GM23338 (cell line): ENCODE data around the gene RTEL1. TPM values are rescaled to one million over a fixed set of nuclear protein-coding genes. Genes with fewer than 3 reads are reported as not detected.

Source experiments
- ATAC-seq: fragments of 200-7000 bp; cut with Tn5 transposase; 3 replicates; pipeline ENCODE4 v1.9.1; 2020
- DNase-seq: peaks from one replicate; pipeline ENCODE4 v3.0.0-alpha.2; 2015; ENCODE audit warnings: low spot score
- H2AFZ ChIP-seq: fragments of 200-600 bp; sonication (generic); 2 replicates; pipeline ENCODE4 v1.8.0; 2016; ENCODE audit warnings: antibody characterized with exemption, mild to moderate bottlenecking, moderate library complexity
- H3F3A ChIP-seq: fragments of 200-600 bp; sonication (generic); replicated peaks from 2 replicates; pipeline ENCODE4 v1.8.0; 2017; ENCODE audit warnings: antibody characterized with exemption, mixed run types, low read depth
- H3K27ac ChIP-seq: fragments of 200-600 bp; sonication (generic); 2 replicates; pipeline ENCODE4 v1.6.1; 2016; ENCODE audit warnings: low read depth
- H3K27me3 ChIP-seq: fragments of 200-600 bp; sonication (generic); 2 replicates; pipeline ENCODE4 v1.8.0; 2016; ENCODE audit warnings: mild to moderate bottlenecking, mixed run types, moderate library complexity; ENCODE audit not compliant: insufficient read depth
- H3K36me3 ChIP-seq: fragments of 200-600 bp; sonication (generic); 2 replicates; pipeline ENCODE4 v1.8.0; 2016; ENCODE audit warnings: mild to moderate bottlenecking; ENCODE audit not compliant: insufficient read depth
- H3K4me1 ChIP-seq: fragments of 200-600 bp; sonication (generic); 2 replicates; pipeline ENCODE4 v1.8.0; 2016; ENCODE audit warnings: mild to moderate bottlenecking, moderate library complexity; ENCODE audit not compliant: insufficient read depth
- H3K4me2 ChIP-seq: fragments of 200-600 bp; sonication (generic); 2 replicates; pipeline ENCODE4 v1.7.1; 2017; ENCODE audit warnings: mixed run types
- H3K4me3 ChIP-seq: fragments of 200-600 bp; sonication (generic); 2 replicates; pipeline ENCODE4 v1.6.1; 2016; ENCODE audit warnings: mixed run types
- H3K79me2 ChIP-seq: fragments of 200-600 bp; sonication (generic); replicated peaks from 2 replicates; pipeline ENCODE4 v1.8.0; 2017; ENCODE audit warnings: mild to moderate bottlenecking; ENCODE audit not compliant: insufficient read depth
- H3K9me2 ChIP-seq: fragments of 200-600 bp; sonication (generic); 2 replicates; pipeline ENCODE4 v1.8.0; 2017; ENCODE audit not compliant: insufficient read depth
- H4K20me1 ChIP-seq: fragments of 200-600 bp; sonication (generic); replicated peaks from 2 replicates; pipeline ENCODE4 v1.8.0; 2017; ENCODE audit warnings: mild to moderate bottlenecking; ENCODE audit not compliant: insufficient read depth
- H3K27ac Mint-ChIP-seq: 2 replicates; pipeline ENCODE4 v1.8.0; 2020; ENCODE audit warnings: inconsistent platforms, mild to moderate bottlenecking, moderate library complexity, mixed read lengths
- H3K27me3 Mint-ChIP-seq: 3 replicates; pipeline ENCODE4 v1.8.0; 2022; ENCODE audit warnings: low read depth, mild to moderate bottlenecking, moderate library complexity, mixed read lengths, inconsistent platforms; ENCODE audit not compliant: insufficient read depth, poor library complexity
- H3K36me3 Mint-ChIP-seq: 3 replicates; pipeline ENCODE4 v1.8.0; 2021; ENCODE audit warnings: low read depth, mild to moderate bottlenecking, inconsistent platforms, moderate library complexity, mixed read lengths
- H3K4me1 Mint-ChIP-seq: 3 replicates; pipeline ENCODE4 v1.8.0; 2020; ENCODE audit warnings: mild to moderate bottlenecking, inconsistent platforms, mixed read lengths
- H3K4me3 Mint-ChIP-seq: 3 replicates; pipeline ENCODE4 v1.8.0; 2021; ENCODE audit warnings: moderate library complexity, mild to moderate bottlenecking, inconsistent platforms, mixed read lengths
- H3K9me3 Mint-ChIP-seq: 3 replicates; pipeline ENCODE4 v1.8.0; 2020; ENCODE audit warnings: moderate library complexity, mild to moderate bottlenecking, inconsistent platforms, mixed read lengths
- CREB1 ChIP-seq: fragments of 250-450 bp; sonication (Bioruptor Pico); IDR thresholded peaks from 2 replicates; pipeline ENCODE4 v1.5.0; 2020; ENCODE audit warnings: low read depth, mild to moderate bottlenecking, moderate library complexity
- ETS1 ChIP-seq: IDR thresholded peaks from 2 replicates; pipeline ENCODE4 v1.6.1; 2016; ENCODE audit warnings: antibody characterized with exemption
- EZH2 ChIP-seq: fragments of 200-600 bp; sonication (generic); IDR thresholded peaks from one replicate; pipeline ENCODE4 v1.8.0; 2017; ENCODE audit warnings: antibody characterized with exemption, mild to moderate bottlenecking, low read depth; ENCODE audit not compliant: unreplicated experiment
- NANOG ChIP-seq: IDR thresholded peaks from 2 replicates; pipeline ENCODE4 v1.6.1; 2016; ENCODE audit warnings: antibody characterized with exemption, borderline replicate concordance
- POLR2AphosphoS5 ChIP-seq: IDR thresholded peaks from 2 replicates; pipeline ENCODE4 v1.6.1; 2016; ENCODE audit warnings: antibody characterized with exemption, low read depth
- STAT1 ChIP-seq: IDR thresholded peaks from one replicate; pipeline ENCODE4 v1.6.1; 2016; ENCODE audit warnings: antibody characterized with exemption; ENCODE audit not compliant: unreplicated experiment
- ZNF331 ChIP-seq: fragments of 250-450 bp; sonication (Bioruptor Pico); IDR thresholded peaks from 2 replicates; pipeline ENCODE4 v1.5.0; 2020; ENCODE audit warnings: low read depth, mild to moderate bottlenecking, moderate library complexity
- polyA plus RNA-seq: library from polyadenylated mRNA; unstranded; fragments of >200 nt; fragmentation: Nextera tagmentation; extraction: Ambion mirVana; gene quantifications from 2 replicates; pipeline ENCODE4 v1.2.1, GENCODE V29; 2016
- total RNA-seq: library from RNA; depleted of rRNA; stranded (reverse); fragments of >200 nt; shearing (Covaris generic); gene quantifications from 2 replicates; pipeline ENCODE4 v1.2.3, GENCODE V29; 2014
- TF ChIP-seq, protein P1 (sequence below): fragments of 250-450 bp; sonication (Bioruptor Pico); IDR thresholded peaks from 2 replicates; pipeline ENCODE4 v1.5.0; 2020; ENCODE audit warnings: mild to moderate bottlenecking, moderate library complexity

The RTEL1 gene
- total and polyA plus RNA-seq, 2 experiments from 2014 or later = 14.2 to 34.5 TPM

- peaks cover 31% of the 10 kb centered on the region for H3K27me3 Mint-ChIP-seq
- Histone ChIP-seq H3F3A (peaks cover 4% of the 10 kb centered on the region; the same call in 1 of the 2 replicates), H3K79me2 (no peaks in the 10 kb centered on the region), H3K27me3 (no peaks in the 10 kb centered on the region), H2AFZ (no peak within 1 kb of the TSS), H3K4me2 (peak within 1 kb of the TSS; percentile 88), H3K36me3 (no peaks in the 10 kb centered on the region), H3K4me3 (peak within 1 kb of the TSS; percentile 65), H3K9me2 (no peaks in the 10 kb centered on the region), H4K20me1 (no peaks in the 10 kb centered on the region), H3K4me1 (no peaks in the 10 kb centered on the region), H3K27ac (no peak within 1 kb of the TSS)
- TF ChIP-seq POLR2AphosphoS5 (peak; percentile 57; the same call in 1 of the 2 replicates), ETS1 (no peak)
- peaks cover 23% of the 10 kb centered on the region for H3K36me3 Mint-ChIP-seq
- peak within 1 kb of the TSS; percentile 61 for H3K4me3 Mint-ChIP-seq
- no peak within 1 kb of the TSS for H3K27ac Mint-ChIP-seq
- H3K9me3 Mint-ChIP-seq = peaks cover 14% of the 10 kb centered on the region; the same call in 2 of the 3 replicates
- H3K4me1 Mint-ChIP-seq = peaks cover 3% of the 10 kb centered on the region; the same call in 2 of the 3 replicates
- DNase-seq (no peak), ATAC-seq (peak; percentile 13)
These were observed 38.7 kb downstream of the RTEL1 start, which contains the start of gene TNFRSF6B for GRCh38 chr20:63696628-63697356. TNFRSF6B (plus strand) TSS chr20:63696652; CDS start chr20:63696768, 116 bp downstream.

GRCh38 chr20:63697357-63697867, 39.3 kb downstream of the RTEL1 start:
- Histone ChIP-seq H3K27ac (no peak overlapping the region), H3K4me1 (no peaks in the 10 kb centered on the region), H3K4me2 (peak overlapping the region; percentile 88), H3F3A (peaks cover 4% of the 10 kb centered on the region; the same call in 1 of the 2 replicates), H3K79me2 (no peaks in the 10 kb centered on the region), H3K9me2 (no peaks in the 10 kb centered on the region), H3K27me3 (no peaks in the 10 kb centered on the region), H2AFZ (no peak overlapping the region), H4K20me1 (no peaks in the 10 kb centered on the region), H3K4me3 (peak overlapping the region; percentile 65), H3K36me3 (no peaks in the 10 kb centered on the region)
- ATAC-seq (peak; percentile 15), DNase-seq (no peak)
- H3K4me1 Mint-ChIP-seq = peaks cover 3% of the 10 kb centered on the region; the same call in 2 of the 3 replicates
- peaks cover 29% of the 10 kb centered on the region for H3K27me3 Mint-ChIP-seq
- no peak overlapping the region for H3K27ac Mint-ChIP-seq
- peaks cover 21% of the 10 kb centered on the region for H3K36me3 Mint-ChIP-seq
- peak overlapping the region; percentile 61 for H3K4me3 Mint-ChIP-seq
- H3K9me3 Mint-ChIP-seq = peaks cover 12% of the 10 kb centered on the region; the same call in 2 of the 3 replicates
- TF ChIP-seq ZNF331 (no peak), NANOG (no peak), EZH2 (no peak), STAT1 (no peak), CREB1 (no peak), ETS1 (no peak)
- TF ChIP-seq, protein P1, sequence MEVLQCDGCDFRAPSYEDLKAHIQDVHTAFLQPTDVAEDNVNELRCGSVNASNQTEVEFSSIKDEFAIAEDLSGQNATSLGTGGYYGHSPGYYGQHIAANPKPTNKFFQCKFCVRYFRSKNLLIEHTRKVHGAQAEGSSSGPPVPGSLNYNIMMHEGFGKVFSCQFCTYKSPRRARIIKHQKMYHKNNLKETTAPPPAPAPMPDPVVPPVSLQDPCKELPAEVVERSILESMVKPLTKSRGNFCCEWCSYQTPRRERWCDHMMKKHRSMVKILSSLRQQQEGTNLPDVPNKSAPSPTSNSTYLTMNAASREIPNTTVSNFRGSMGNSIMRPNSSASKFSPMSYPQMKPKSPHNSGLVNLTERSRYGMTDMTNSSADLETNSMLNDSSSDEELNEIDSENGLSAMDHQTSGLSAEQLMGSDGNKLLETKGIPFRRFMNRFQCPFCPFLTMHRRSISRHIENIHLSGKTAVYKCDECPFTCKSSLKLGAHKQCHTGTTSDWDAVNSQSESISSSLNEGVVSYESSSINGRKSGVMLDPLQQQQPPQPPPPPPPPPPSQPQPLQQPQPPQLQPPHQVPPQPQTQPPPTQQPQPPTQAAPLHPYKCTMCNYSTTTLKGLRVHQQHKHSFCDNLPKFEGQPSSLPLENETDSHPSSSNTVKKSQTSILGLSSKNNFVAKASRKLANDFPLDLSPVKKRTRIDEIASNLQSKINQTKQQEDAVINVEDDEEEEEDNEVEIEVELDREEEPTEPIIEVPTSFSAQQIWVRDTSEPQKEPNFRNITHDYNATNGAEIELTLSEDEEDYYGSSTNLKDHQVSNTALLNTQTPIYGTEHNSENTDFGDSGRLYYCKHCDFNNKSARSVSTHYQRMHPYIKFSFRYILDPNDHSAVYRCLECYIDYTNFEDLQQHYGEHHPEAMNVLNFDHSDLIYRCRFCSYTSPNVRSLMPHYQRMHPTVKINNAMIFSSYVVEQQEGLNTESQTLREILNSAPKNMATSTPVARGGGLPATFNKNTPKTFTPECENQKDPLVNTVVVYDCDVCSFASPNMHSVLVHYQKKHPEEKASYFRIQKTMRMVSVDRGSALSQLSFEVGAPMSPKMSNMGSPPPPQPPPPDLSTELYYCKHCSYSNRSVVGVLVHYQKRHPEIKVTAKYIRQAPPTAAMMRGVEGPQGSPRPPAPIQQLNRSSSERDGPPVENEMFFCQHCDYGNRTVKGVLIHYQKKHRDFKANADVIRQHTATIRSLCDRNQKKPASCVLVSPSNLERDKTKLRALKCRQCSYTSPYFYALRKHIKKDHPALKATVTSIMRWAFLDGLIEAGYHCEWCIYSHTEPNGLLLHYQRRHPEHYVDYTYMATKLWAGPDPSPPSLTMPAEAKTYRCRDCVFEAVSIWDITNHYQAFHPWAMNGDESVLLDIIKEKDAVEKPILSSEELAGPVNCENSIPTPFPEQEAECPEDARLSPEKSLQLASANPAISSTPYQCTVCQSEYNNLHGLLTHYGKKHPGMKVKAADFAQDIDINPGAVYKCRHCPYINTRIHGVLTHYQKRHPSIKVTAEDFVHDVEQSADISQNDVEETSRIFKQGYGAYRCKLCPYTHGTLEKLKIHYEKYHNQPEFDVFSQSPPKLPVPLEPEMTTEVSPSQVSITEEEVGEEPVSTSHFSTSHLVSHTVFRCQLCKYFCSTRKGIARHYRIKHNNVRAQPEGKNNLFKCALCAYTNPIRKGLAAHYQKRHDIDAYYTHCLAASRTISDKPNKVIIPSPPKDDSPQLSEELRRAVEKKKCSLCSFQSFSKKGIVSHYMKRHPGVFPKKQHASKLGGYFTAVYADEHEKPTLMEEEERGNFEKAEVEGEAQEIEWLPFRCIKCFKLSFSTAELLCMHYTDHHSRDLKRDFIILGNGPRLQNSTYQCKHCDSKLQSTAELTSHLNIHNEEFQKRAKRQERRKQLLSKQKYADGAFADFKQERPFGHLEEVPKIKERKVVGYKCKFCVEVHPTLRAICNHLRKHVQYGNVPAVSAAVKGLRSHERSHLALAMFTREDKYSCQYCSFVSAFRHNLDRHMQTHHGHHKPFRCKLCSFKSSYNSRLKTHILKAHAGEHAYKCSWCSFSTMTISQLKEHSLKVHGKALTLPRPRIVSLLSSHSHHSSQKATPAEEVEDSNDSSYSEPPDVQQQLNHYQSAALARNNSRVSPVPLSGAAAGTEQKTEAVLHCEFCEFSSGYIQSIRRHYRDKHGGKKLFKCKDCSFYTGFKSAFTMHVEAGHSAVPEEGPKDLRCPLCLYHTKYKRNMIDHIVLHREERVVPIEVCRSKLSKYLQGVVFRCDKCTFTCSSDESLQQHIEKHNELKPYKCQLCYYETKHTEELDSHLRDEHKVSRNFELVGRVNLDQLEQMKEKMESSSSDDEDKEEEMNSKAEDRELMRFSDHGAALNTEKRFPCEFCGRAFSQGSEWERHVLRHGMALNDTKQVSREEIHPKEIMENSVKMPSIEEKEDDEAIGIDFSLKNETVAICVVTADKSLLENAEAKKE (CRISPR knock-in tag) = no peak
